ENCODE results near the gene ALAS1.
"Not testable (repeated sequence)": the region's sequence is repeated elsewhere in the genome, so short reads cannot be mapped to it uniquely, and the experiment has no call there.

The ALAS1 gene

GRCh38 chr3:52197842-52198625, at the start of gene ALAS1:
ALAS1 (plus strand) TSS chr3:52198160; CDS start chr3:52199242, 1,082 bp downstream.
- DNase-seq, result peak; percentile 14

GRCh38 chr3:52149021-52149420, 48.9 kb upstream of the ALAS1 start:
- DNase-seq, result no peak

GRCh38 chr3:52149726-52150125, 48.2 kb upstream of the ALAS1 start:
- no peak for DNase-seq

- DNase-seq, result no peak
Observed at GRCh38 chr3:52150357-52150756, 47.6 kb upstream of the ALAS1 start.

- no peak for DNase-seq
Observed at GRCh38 chr3:52150860-52151259, 47.1 kb upstream of the ALAS1 start.

- not testable (repeated sequence) for DNase-seq
Observed at GRCh38 chr3:52151991-52152390, 46.0 kb upstream of the ALAS1 start.

- no peak for DNase-seq
Observed at GRCh38 chr3:52153389-52154096, 44.4 kb upstream of the ALAS1 start.

GRCh38 chr3:52154135-52155094, 43.5 kb upstream of the ALAS1 start, which contains the start of gene POC1A:
POC1A (minus strand) TSS chr3:52154423; CDS start chr3:52154372, 51 bp downstream.
- peak; percentile 74 for DNase-seq

GRCh38 chr3:52155912-52156311, 42.0 kb upstream of the ALAS1 start:
- DNase-seq, result no peak

GRCh38 chr3:52159503-52159902, 38.5 kb upstream of the ALAS1 start:
- DNase-seq, result no peak

- no peak for DNase-seq
Observed at GRCh38 chr3:52162250-52162872, 35.6 kb upstream of the ALAS1 start.

GRCh38 chr3:52167240-52167639, 30.7 kb upstream of the ALAS1 start:
- DNase-seq, result no peak

GRCh38 chr3:52170217-52170616, 27.7 kb upstream of the ALAS1 start:
- not testable (repeated sequence) for DNase-seq

- DNase-seq, result no peak
Observed at GRCh38 chr3:52171514-52172261, 26.3 kb upstream of the ALAS1 start.

- DNase-seq, result no peak
Observed at GRCh38 chr3:52172262-52172757, 25.6 kb upstream of the ALAS1 start.

- DNase-seq, result no peak
Observed at GRCh38 chr3:52173101-52173500, 24.9 kb upstream of the ALAS1 start.

GRCh38 chr3:52174896-52175295, 23.1 kb upstream of the ALAS1 start:
- DNase-seq, result no peak

- no peak for DNase-seq
Observed at GRCh38 chr3:52175416-52176179, 22.4 kb upstream of the ALAS1 start.

- DNase-seq, result no peak
Observed at GRCh38 chr3:52176180-52176752, 21.7 kb upstream of the ALAS1 start.

GRCh38 chr3:52176951-52177700, 20.8 kb upstream of the ALAS1 start:
- no peak for DNase-seq
